ENCODE data around the gene CRISPLD2. TPM values are rescaled to one million over a fixed set of nuclear protein-coding genes. Genes with fewer than 3 reads are reported as not detected.

CRISPLD2 gene
- total RNA-seq, 1 experiment from 2014 or later: 0.28 TPM

GRCh38 chr16:84884246-84884595 is 64.4 kb downstream of the CRISPLD2 start:
- no peak overlapping the region for H3K27ac Mint-ChIP-seq (ENCODE audit: low read depth, unreplicated experiment)
- intact Hi-C loops (cut with micrococcal nuclease): no loop called here
- no peak overlapping the region for H3K4me3 Mint-ChIP-seq (ENCODE audit: unreplicated experiment)
- peaks cover 22% of the 10 kb centered on the region for H3K4me1 Mint-ChIP-seq (ENCODE audit: insufficient read depth, unreplicated experiment)
- no peaks in the 10 kb centered on the region for H3K9me3 Mint-ChIP-seq (ENCODE audit: unreplicated experiment)
- H3K36me3 Mint-ChIP-seq (ENCODE audit: insufficient read depth, unreplicated experiment): peaks cover 6% of the 10 kb centered on the region
- ChIA-PET CTCF (no interaction called here), POLR2A (no interaction called here)
- no peak for TF ChIP-seq CTCF (IDR thresholded peaks at IDR 0.05; ENCODE audit: unreplicated experiment)
- no TSS peak for BruUV-seq (replicated peaks)
- no peaks in the 10 kb centered on the region for H3K27me3 Mint-ChIP-seq (ENCODE audit: insufficient read depth, unreplicated experiment)
- DNase-seq (ENCODE audit: unreplicated experiment): no peak

- ChIA-PET CTCF (no interaction called here), POLR2A (no interaction called here)
- TF ChIP-seq CTCF (IDR thresholded peaks at IDR 0.05; ENCODE audit: unreplicated experiment): no peak
- no peak overlapping the region for H3K4me3 Mint-ChIP-seq (ENCODE audit: unreplicated experiment)
- intact Hi-C loops (cut with micrococcal nuclease): no loop called here
- peaks cover 17% of the 10 kb centered on the region for H3K4me1 Mint-ChIP-seq (ENCODE audit: insufficient read depth, unreplicated experiment)
- no peaks in the 10 kb centered on the region for H3K27me3 Mint-ChIP-seq (ENCODE audit: insufficient read depth, unreplicated experiment)
- no peak for DNase-seq (ENCODE audit: unreplicated experiment)
- no peaks in the 10 kb centered on the region for H3K9me3 Mint-ChIP-seq (ENCODE audit: unreplicated experiment)
- H3K36me3 Mint-ChIP-seq (ENCODE audit: insufficient read depth, unreplicated experiment): peaks cover 6% of the 10 kb centered on the region
- no peak overlapping the region for H3K27ac Mint-ChIP-seq (ENCODE audit: low read depth, unreplicated experiment)
- no TSS peak for BruUV-seq (replicated peaks)
Observed at GRCh38 chr16:84884596-84885341, 65.0 kb downstream of the CRISPLD2 start.

GRCh38 chr16:84885342-84885910 is 65.6 kb downstream of the CRISPLD2 start:
- Mint-ChIP-seq H3K4me1 (ENCODE audit: insufficient read depth, unreplicated experiment) (peaks cover 11% of the 10 kb centered on the region), H3K27ac (ENCODE audit: low read depth, unreplicated experiment) (no peak overlapping the region), H3K9me3 (ENCODE audit: unreplicated experiment) (no peaks in the 10 kb centered on the region), H3K36me3 (ENCODE audit: insufficient read depth, unreplicated experiment) (peaks cover 6% of the 10 kb centered on the region), H3K4me3 (ENCODE audit: unreplicated experiment) (no peak overlapping the region), H3K27me3 (ENCODE audit: insufficient read depth, unreplicated experiment) (no peaks in the 10 kb centered on the region)
- no peak for TF ChIP-seq CTCF (IDR thresholded peaks at IDR 0.05; ENCODE audit: unreplicated experiment)
- ChIA-PET POLR2A (no interaction called here), CTCF (interaction anchor here (0.7 to 1.1 kb wide), 2 partner anchors 73 to 161 kb away, joined by 3 to 4 read pairs; no protein-coding TSS in a partner anchor)
- BruUV-seq (replicated peaks): no TSS peak
- DNase-seq (ENCODE audit: unreplicated experiment): no peak
- intact Hi-C loops (cut with micrococcal nuclease): no loop called here

- intact Hi-C loops (cut with micrococcal nuclease): no loop called here
- ChIA-PET CTCF (interaction anchor here (0.7 to 1.1 kb wide), 3 partner anchors 67 to 173 kb away, joined by 3 read pairs; no protein-coding TSS in a partner anchor), POLR2A (no interaction called here)
- H3K27me3 Mint-ChIP-seq (ENCODE audit: insufficient read depth, unreplicated experiment): no peaks in the 10 kb centered on the region
- no peaks in the 10 kb centered on the region for H3K36me3 Mint-ChIP-seq (ENCODE audit: insufficient read depth, unreplicated experiment)
- DNase-seq (ENCODE audit: unreplicated experiment): no peak
- no peak overlapping the region for H3K27ac Mint-ChIP-seq (ENCODE audit: low read depth, unreplicated experiment)
- no TSS peak for BruUV-seq (replicated peaks)
- H3K4me1 Mint-ChIP-seq (ENCODE audit: insufficient read depth, unreplicated experiment): peaks cover 10% of the 10 kb centered on the region
- no peak overlapping the region for H3K4me3 Mint-ChIP-seq (ENCODE audit: unreplicated experiment)
- TF ChIP-seq CTCF (IDR thresholded peaks at IDR 0.05; ENCODE audit: unreplicated experiment): no peak
- no peaks in the 10 kb centered on the region for H3K9me3 Mint-ChIP-seq (ENCODE audit: unreplicated experiment)
Observed at GRCh38 chr16:84886497-84887090, 66.8 kb downstream of the CRISPLD2 start.

All from MCF 10A (cell line).